Smooth muscle cell (in vitro differentiated cells): ENCODE measurements around the gene COL9A2. TPM values are rescaled to one million over a fixed set of nuclear protein-coding genes. Genes with fewer than 3 reads are reported as not detected.

Experiments
- DNase-seq: peaks from one replicate; lab custom pipeline; 2025; ENCODE audit not compliant: unreplicated experiment; lab: John Stamatoyannopoulos, UW
- H2AFZ ChIP-seq: fragments of 200-600 bp; sonication (generic); 2 replicates; pipeline ENCODE4 v1.6.0; 2016; ENCODE audit warnings: antibody characterized with exemption, low read depth, mild to moderate bottlenecking
- H3F3A ChIP-seq: fragments of 200-600 bp; sonication (generic); 2 replicates; pipeline ENCODE4 v1.6.0; 2017; ENCODE audit warnings: antibody characterized with exemption, low read depth
- H3K27ac ChIP-seq: fragments of 200-600 bp; sonication (generic); 2 replicates; pipeline ENCODE4 v1.5.1; 2016; ENCODE audit warnings: low read depth, mild to moderate bottlenecking
- H3K27me3 ChIP-seq: fragments of 200-600 bp; sonication (generic); 2 replicates; pipeline ENCODE4 v1.6.1; 2016; ENCODE audit warnings: low read depth, mild to moderate bottlenecking
- H3K36me3 ChIP-seq: fragments of 200-600 bp; sonication (generic); 2 replicates; pipeline ENCODE4 v1.5.1; 2016; ENCODE audit warnings: low read depth
- H3K4me1 ChIP-seq: fragments of 200-600 bp; sonication (generic); 2 replicates; pipeline ENCODE4 v1.5.1; 2016; ENCODE audit warnings: low read depth
- H3K4me2 ChIP-seq: fragments of 200-600 bp; sonication (generic); 2 replicates; pipeline ENCODE4 v1.6.0; 2016; ENCODE audit warnings: mild to moderate bottlenecking
- H3K4me3 ChIP-seq: fragments of 200-600 bp; sonication (generic); 2 replicates; pipeline ENCODE4 v1.5.1; 2016; ENCODE audit warnings: mild to moderate bottlenecking
- H3K79me2 ChIP-seq: fragments of 200-600 bp; sonication (generic); 2 replicates; pipeline ENCODE4 v1.6.0; 2016; ENCODE audit warnings: low read depth, mild to moderate bottlenecking
- H3K9ac ChIP-seq: fragments of 200-600 bp; sonication (generic); 2 replicates; pipeline ENCODE4 v1.6.0; 2016; ENCODE audit warnings: low read depth
- H3K9me3 ChIP-seq: fragments of 200-600 bp; sonication (generic); replicated peaks from 2 replicates; pipeline ENCODE4 v1.5.1; 2016; ENCODE audit warnings: low read depth
- H4K20me1 ChIP-seq: fragments of 200-600 bp; sonication (generic); 2 replicates; pipeline ENCODE4 v1.6.0; 2016; ENCODE audit warnings: low read depth
- CTCF ChIP-seq: fragments of 200-600 bp; sonication (generic); IDR thresholded peaks from 2 replicates; pipeline ENCODE4 v1.5.1; 2017; ENCODE audit warnings: borderline replicate concordance, mild to moderate bottlenecking, antibody characterized with exemption; ENCODE audit not compliant: insufficient read depth, poor library complexity, severe bottlenecking
- WGBS: methylation state at CpG from one replicate; pipeline ENCODE4 v1.1.7; 2016; ENCODE audit warnings: low lambda C conversion rate; 5-methylcytosine and 5-hydroxymethylcytosine counted together
- polyA plus RNA-seq: library from polyadenylated mRNA; unstranded; fragments of >200 nt; fragmentation: Nextera tagmentation; extraction: Ambion mirVana; gene quantifications from 2 replicates; pipeline ENCODE4 v1.2.1, GENCODE V29; 2016
- total RNA-seq: library from RNA; depleted of rRNA; stranded (reverse); fragments of >200 nt; gene quantifications from 2 replicates; pipeline ENCODE4 v1.2.3, GENCODE V29; 2014

The COL9A2 gene
- total and polyA plus RNA-seq, 2 experiments from 2014 or later: 8.0 to 24.5 TPM

GRCh38 chr1:40299366-40300248 is 17.5 kb downstream of the COL9A2 start:
- 91% methylated on average over 4 of the region's 8 CpGs for WGBS
- DNase-seq: no peak

GRCh38 chr1:40291293-40291692 is 25.8 kb downstream of the COL9A2 start:
- H3K9ac ChIP-seq: no peak overlapping the region
- H2AFZ ChIP-seq: no peak overlapping the region
- H3K4me3 ChIP-seq: no peak overlapping the region
- no peak overlapping the region for H3K4me2 ChIP-seq
- H3F3A ChIP-seq: no peaks in the 10 kb centered on the region
- no peaks in the 10 kb centered on the region for H3K79me2 ChIP-seq
- no peak for DNase-seq
- 100% methylated on average over 2 of the region's 2 CpGs for WGBS
- no peaks in the 10 kb centered on the region for H3K4me1 ChIP-seq
- no peaks in the 10 kb centered on the region for H3K27me3 ChIP-seq
- H3K36me3 ChIP-seq: peaks cover 6% of the 10 kb centered on the region
- no peak for TF ChIP-seq CTCF
- no peaks in the 10 kb centered on the region for H3K9me3 ChIP-seq
- H4K20me1 ChIP-seq: no peaks in the 10 kb centered on the region
- no peak overlapping the region for H3K27ac ChIP-seq

More at GRCh38 chr1:40299366-40300248, 17.5 kb downstream of the COL9A2 start:
- H3K4me1 ChIP-seq: no peaks in the 10 kb centered on the region
- no peak overlapping the region for H3K27ac ChIP-seq
- H3F3A ChIP-seq: no peaks in the 10 kb centered on the region
- H3K27me3 ChIP-seq: no peaks in the 10 kb centered on the region
- no peak overlapping the region for H2AFZ ChIP-seq
- no peaks in the 10 kb centered on the region for H3K36me3 ChIP-seq
- TF ChIP-seq CTCF: no peak
- H3K4me3 ChIP-seq: no peak overlapping the region
- no peaks in the 10 kb centered on the region for H4K20me1 ChIP-seq
- H3K9me3 ChIP-seq: no peaks in the 10 kb centered on the region
- H3K79me2 ChIP-seq: no peaks in the 10 kb centered on the region
- H3K9ac ChIP-seq: no peak overlapping the region
- no peak overlapping the region for H3K4me2 ChIP-seq

DNA sequence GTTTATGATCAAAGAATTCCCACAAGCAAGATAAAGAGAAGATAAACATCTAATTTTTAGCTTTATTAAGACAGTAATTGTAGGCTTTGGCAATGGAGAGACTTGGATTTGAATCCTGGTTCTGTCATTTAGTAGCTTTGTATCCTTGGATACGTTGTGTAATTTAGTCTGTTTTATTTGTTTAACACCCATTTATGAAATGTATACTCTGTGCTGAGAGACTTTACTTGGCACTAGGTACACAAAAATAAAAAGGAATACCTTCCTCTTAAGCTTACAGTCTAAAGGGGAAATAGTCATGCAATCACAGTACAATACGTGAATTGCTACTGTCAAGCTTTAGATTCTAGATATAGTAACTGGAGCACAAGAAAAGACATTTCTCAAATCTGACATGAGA is 35.2 kb downstream of the COL9A2 start:
- H3K27ac ChIP-seq: no peak overlapping the region
- H3K9me3 ChIP-seq: no peaks in the 10 kb centered on the region
- H3K4me2 ChIP-seq: no peak overlapping the region
- peaks cover 10% of the 10 kb centered on the region for H3K36me3 ChIP-seq
- H3K27me3 ChIP-seq: no peaks in the 10 kb centered on the region
- H3K4me3 ChIP-seq: no peak overlapping the region
- H3F3A ChIP-seq: no peaks in the 10 kb centered on the region
- WGBS: 97% methylated on average over 2 of the region's 2 CpGs
- H3K4me1 ChIP-seq: no peaks in the 10 kb centered on the region
- H3K79me2 ChIP-seq: peaks cover 8% of the 10 kb centered on the region
- H2AFZ ChIP-seq: no peak overlapping the region
- H3K9ac ChIP-seq: no peak overlapping the region
- TF ChIP-seq CTCF: no peak
- no peak for DNase-seq
- peaks cover 21% of the 10 kb centered on the region for H4K20me1 ChIP-seq

DNA sequence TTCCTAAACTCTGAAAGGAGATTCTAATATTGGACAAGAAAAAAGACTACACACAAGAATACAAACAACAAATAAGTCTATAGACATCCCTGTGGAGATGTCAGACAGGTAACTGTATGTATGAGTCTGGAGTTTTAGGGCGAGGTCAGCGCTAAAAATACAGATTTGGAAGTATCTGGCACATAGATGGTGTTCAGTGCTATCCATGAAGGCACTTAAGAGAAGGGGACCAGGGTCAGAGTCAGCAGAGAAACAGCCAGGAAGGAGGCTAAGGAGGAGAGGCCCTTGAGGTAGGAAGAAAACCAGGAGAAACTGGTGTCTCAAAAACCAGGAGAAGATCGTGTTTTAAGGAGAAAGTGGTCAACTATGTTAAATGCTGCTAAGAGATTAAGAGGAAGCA is 41.0 kb downstream of the COL9A2 start:
- TF ChIP-seq CTCF: no peak
- no peak overlapping the region for H3K4me3 ChIP-seq
- H3K9me3 ChIP-seq: no peaks in the 10 kb centered on the region
- H4K20me1 ChIP-seq: peaks cover 19% of the 10 kb centered on the region
- H3K9ac ChIP-seq: no peak overlapping the region
- no peak for DNase-seq
- 99% methylated on average over 3 of the region's 3 CpGs for WGBS
- no peak overlapping the region for H2AFZ ChIP-seq
- H3K79me2 ChIP-seq: peaks cover 10% of the 10 kb centered on the region
- no peaks in the 10 kb centered on the region for H3F3A ChIP-seq
- no peaks in the 10 kb centered on the region for H3K4me1 ChIP-seq
- no peak overlapping the region for H3K4me2 ChIP-seq
- peaks cover 16% of the 10 kb centered on the region for H3K36me3 ChIP-seq
- H3K27ac ChIP-seq: no peak overlapping the region
- H3K27me3 ChIP-seq: no peaks in the 10 kb centered on the region
